Measurements from ENCODE around the gene LCE3C. TPM values are rescaled to one million over a fixed set of nuclear protein-coding genes. Genes with fewer than 3 reads are reported as not detected.

The LCE3C gene
- total and polyA plus RNA-seq, 9 donors: not detected

DNA sequence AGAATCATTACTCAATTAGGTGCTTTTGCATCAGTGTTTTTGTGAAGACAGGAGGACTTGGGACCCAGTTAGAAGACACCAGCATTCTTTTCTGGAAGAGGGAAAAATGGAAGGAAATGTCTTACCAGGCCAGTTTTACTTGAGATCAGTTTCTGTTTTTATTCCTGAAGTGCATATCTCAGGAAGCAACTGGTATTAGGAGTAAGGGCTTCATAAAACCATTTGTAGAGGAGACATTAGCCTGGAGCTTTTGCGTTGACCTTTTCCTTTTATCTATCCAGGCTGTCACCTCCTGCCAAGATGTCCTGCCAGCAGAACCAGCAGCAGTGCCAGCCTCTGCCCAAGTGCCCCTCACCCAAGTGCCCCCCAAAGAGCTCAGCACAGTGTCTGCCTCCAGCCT, 13.5 kb downstream of the LCE3C start, which contains the start of gene LCE3B:
Gene LCE3B (plus strand): TSS at position 301 of the 400 bp plus-strand sequence. CDS start 0 bp downstream, at position 301.
- no peak within 1 kb of the TSS for H3K27ac ChIP-seq (ENCODE audit: low read length)
- H3K4me1 ChIP-seq (ENCODE audit: control insufficient read depth, insufficient read depth, low read length): no peaks in the 10 kb centered on the region
- DNase-seq: no peak
- H3K4me3 ChIP-seq (ENCODE audit: low read length): no peak within 1 kb of the TSS
- no peaks in the 10 kb centered on the region for H3K27me3 ChIP-seq (ENCODE audit: control insufficient read depth, insufficient read depth, low read length)
- H3K36me3 ChIP-seq (ENCODE audit: control insufficient read depth, insufficient read depth, low read length): no peaks in the 10 kb centered on the region
- WGBS (ENCODE audit: insufficient coverage): no CpG with 5 or more reads among the region's 1 CpG
- H3K9me3 ChIP-seq (replicated peaks; ENCODE audit: control insufficient read depth, low read depth, low read length): peaks cover 23% of the 10 kb centered on the region

DNA sequence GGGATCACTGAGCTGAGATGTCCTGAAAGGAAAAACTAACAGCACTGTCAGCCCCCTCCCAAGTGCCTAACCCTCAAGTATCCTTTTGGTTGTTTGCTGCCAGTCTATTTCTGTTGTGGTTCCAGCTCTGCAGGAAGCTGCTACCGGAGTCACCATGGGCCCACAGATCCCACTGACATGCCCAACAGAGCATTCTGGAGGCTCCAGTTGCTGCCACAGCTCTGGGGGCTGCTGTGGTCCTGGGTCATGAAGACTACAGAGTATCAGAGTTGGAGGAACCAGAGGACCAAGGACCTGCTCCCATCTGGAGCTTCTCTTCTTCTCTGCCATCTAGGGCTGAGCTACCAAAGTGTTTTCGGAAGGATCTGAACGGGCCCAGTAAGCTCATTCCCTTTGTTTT, 22.0 kb downstream of the LCE3C start:
- no peaks in the 10 kb centered on the region for H3K36me3 ChIP-seq (ENCODE audit: control insufficient read depth, insufficient read depth, low read length)
- H3K4me3 ChIP-seq (ENCODE audit: low read length): no peak overlapping the region
- peaks cover 11% of the 10 kb centered on the region for H3K9me3 ChIP-seq (replicated peaks; ENCODE audit: control insufficient read depth, low read depth, low read length)
- H3K27ac ChIP-seq (ENCODE audit: low read length): no peak overlapping the region
- H3K4me1 ChIP-seq (ENCODE audit: control insufficient read depth, insufficient read depth, low read length): peaks cover 3% of the 10 kb centered on the region
- no peaks in the 10 kb centered on the region for H3K27me3 ChIP-seq (ENCODE audit: control insufficient read depth, insufficient read depth, low read length)
- WGBS (ENCODE audit: insufficient coverage): 56% methylated on average over 3 of the region's 3 CpGs
- DNase-seq: no peak

DNA sequence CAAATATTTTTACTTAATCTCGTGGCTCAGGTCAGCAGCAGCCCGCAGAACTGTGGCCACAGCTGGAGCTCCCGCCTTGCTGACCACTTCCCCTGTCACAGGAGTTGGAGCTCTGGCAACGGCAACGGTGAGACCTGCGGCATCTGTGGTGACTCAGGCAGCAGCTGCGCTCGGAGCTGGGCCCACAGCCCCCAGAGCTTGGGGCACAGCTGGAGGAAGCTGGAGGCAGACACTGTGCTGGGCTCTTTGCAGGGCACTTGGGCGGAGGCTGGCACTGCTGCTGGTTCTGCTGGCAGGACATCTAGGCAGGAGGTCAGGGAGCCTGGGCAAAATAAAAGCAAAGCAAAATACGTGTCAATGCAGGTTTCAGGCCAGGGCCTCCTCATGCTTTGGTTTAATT, 22.8 kb downstream of the LCE3C start, which contains the start of gene LCE3A:
Gene LCE3A (minus strand): TSS at position 301 of the 400 bp plus-strand sequence. CDS start 0 bp downstream, at position 301.
- Histone ChIP-seq H3K4me3 (ENCODE audit: low read length) (no peak within 1 kb of the TSS), H3K27ac (ENCODE audit: low read length) (no peak within 1 kb of the TSS), H3K9me3 (replicated peaks; ENCODE audit: control insufficient read depth, low read depth, low read length) (peaks cover 11% of the 10 kb centered on the region), H3K27me3 (ENCODE audit: control insufficient read depth, insufficient read depth, low read length) (no peaks in the 10 kb centered on the region), H3K4me1 (ENCODE audit: control insufficient read depth, insufficient read depth, low read length) (peaks cover 3% of the 10 kb centered on the region), H3K36me3 (ENCODE audit: control insufficient read depth, insufficient read depth, low read length) (no peaks in the 10 kb centered on the region)
- 57% methylated on average over 10 of the region's 10 CpGs for WGBS (ENCODE audit: insufficient coverage)
- DNase-seq: peak; percentile 57

DNA sequence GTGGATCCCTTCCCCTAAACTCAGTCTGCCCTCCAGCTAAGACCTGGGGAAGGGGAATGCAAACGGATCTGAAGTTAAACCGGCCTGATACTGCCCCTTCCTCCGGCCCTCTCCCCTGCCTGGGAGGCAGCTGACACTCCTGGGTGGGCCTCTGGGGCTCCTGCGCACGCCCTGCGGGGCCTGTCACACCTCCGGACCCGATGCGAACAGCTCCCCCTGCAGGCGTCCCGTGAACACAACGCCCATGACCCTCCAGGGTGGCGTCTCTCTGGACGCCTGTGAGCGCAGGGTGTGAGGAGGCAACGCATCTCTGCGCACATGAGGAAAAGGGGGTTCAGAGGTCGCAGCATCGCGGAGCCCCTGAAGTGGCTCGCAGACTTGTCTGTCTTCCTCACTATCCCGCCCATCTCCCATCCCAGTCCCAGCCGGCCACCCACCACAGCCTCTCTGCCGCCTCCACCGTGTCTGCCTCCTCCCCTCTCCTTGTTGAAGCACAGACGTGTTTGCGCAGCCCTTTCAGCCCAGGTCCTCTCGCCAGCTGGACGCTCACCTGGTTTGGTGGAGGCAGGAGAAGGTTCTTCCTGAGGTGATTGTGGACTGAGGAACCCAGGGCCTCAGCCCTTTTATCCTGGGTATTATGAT, 23.3 kb downstream of the LCE3C start:
- Histone ChIP-seq H3K4me1 (ENCODE audit: control insufficient read depth, insufficient read depth, low read length) (peaks cover 3% of the 10 kb centered on the region), H3K4me3 (ENCODE audit: low read length) (no peak overlapping the region), H3K9me3 (replicated peaks; ENCODE audit: control insufficient read depth, low read depth, low read length) (peaks cover 10% of the 10 kb centered on the region), H3K36me3 (ENCODE audit: control insufficient read depth, insufficient read depth, low read length) (no peaks in the 10 kb centered on the region), H3K27me3 (ENCODE audit: control insufficient read depth, insufficient read depth, low read length) (no peaks in the 10 kb centered on the region), H3K27ac (ENCODE audit: low read length) (no peak overlapping the region)
- WGBS (ENCODE audit: insufficient coverage): 8% methylated on average over 16 of the region's 29 CpGs
- no peak for DNase-seq

DNA sequence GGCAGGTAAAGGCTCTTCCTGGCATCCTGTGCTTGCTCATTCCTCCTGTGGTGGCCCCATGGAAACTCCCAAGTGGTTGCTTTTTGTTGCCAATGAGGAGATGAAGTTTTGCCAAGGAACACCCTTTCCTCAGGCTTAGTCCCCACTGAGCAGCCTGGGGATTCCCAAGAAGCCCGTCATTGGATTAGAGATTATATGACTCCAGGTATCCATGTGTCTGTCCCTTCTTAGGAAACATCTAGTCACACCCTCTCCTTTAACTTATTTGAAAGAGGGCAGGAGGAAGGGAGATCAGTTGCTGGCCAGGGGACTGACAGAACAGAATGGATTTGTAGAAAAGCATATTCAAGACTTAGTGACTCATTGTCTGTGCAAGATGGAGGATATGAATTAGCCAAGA, 26.7 kb downstream of the LCE3C start:
- DNase-seq: no peak
- no CpG with 5 or more reads among the region's 1 CpG for WGBS (ENCODE audit: insufficient coverage)
- no peaks in the 10 kb centered on the region for H3K27me3 ChIP-seq (ENCODE audit: control insufficient read depth, insufficient read depth, low read length)

DNA sequence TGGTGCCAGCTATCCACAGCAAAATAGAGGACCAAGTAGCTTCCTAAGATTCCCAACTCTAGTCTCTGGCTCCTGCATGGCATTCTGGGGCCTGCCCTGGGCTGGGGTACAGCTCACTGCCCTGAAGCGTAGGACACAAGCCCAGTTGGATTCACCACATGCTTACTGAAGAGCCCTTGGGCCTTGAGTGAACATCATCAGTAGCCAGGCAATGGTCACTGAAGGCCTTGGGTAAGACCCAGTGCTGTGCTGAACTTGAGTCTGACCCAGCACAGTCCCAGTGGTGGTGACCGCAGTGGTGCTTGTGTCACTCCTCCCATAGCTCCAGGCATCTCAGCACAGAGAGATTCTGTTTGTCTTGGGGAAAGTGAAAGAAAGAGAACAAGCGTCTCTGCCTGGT, 30.6 kb downstream of the LCE3C start:
- WGBS (ENCODE audit: insufficient coverage): 88% methylated on average over 1 of the region's 3 CpGs
- H3K4me3 ChIP-seq (ENCODE audit: low read length): no peak overlapping the region
- DNase-seq: no peak
- no peaks in the 10 kb centered on the region for H3K4me1 ChIP-seq (ENCODE audit: control insufficient read depth, insufficient read depth, low read length)
- peaks cover 12% of the 10 kb centered on the region for H3K9me3 ChIP-seq (replicated peaks; ENCODE audit: control insufficient read depth, low read depth, low read length)
- H3K27me3 ChIP-seq (ENCODE audit: control insufficient read depth, insufficient read depth, low read length): no peaks in the 10 kb centered on the region
- H3K27ac ChIP-seq (ENCODE audit: low read length): no peak overlapping the region
- no peaks in the 10 kb centered on the region for H3K36me3 ChIP-seq (ENCODE audit: control insufficient read depth, insufficient read depth, low read length)

More for the DNA sequence above, 26.7 kb downstream of the LCE3C start:
- Histone ChIP-seq H3K4me1 (ENCODE audit: control insufficient read depth, insufficient read depth, low read length) (peaks cover 3% of the 10 kb centered on the region), H3K9me3 (replicated peaks; ENCODE audit: control insufficient read depth, low read depth, low read length) (peaks cover 12% of the 10 kb centered on the region), H3K27ac (ENCODE audit: low read length) (no peak overlapping the region), H3K36me3 (ENCODE audit: control insufficient read depth, insufficient read depth, low read length) (no peaks in the 10 kb centered on the region), H3K4me3 (ENCODE audit: low read length) (no peak overlapping the region)

DNA sequence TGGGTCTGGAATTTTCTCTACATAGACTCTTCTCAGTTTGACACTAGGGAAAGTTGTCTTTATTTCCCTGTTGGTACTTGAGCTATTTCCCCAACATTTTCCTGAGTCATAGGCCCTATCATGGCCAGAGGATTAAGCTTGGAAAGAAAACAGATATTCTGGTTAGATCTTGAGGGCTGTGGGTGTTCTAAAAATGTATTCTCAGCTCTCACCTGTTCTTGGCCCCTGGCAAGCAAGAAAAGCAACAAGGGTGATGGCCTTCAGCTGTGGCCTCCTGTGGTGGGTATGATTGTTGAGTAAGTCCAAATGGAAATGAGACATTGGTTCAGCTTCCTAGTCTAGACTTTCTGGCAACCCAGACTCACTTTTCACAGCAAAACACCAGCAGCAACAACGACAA, 40.3 kb downstream of the LCE3C start:
- no peak for DNase-seq
- H3K27me3 ChIP-seq (ENCODE audit: control insufficient read depth, insufficient read depth, low read length): no peaks in the 10 kb centered on the region
- no peaks in the 10 kb centered on the region for H3K4me1 ChIP-seq (ENCODE audit: control insufficient read depth, insufficient read depth, low read length)
- peaks cover 5% of the 10 kb centered on the region for H3K9me3 ChIP-seq (replicated peaks; ENCODE audit: control insufficient read depth, low read depth, low read length)
- no peak overlapping the region for H3K27ac ChIP-seq (ENCODE audit: low read length)
- no peak overlapping the region for H3K4me3 ChIP-seq (ENCODE audit: low read length)
- WGBS (ENCODE audit: insufficient coverage): no CpG with 5 or more reads among the region's 1 CpG
- H3K36me3 ChIP-seq (ENCODE audit: control insufficient read depth, insufficient read depth, low read length): no peaks in the 10 kb centered on the region

DNA sequence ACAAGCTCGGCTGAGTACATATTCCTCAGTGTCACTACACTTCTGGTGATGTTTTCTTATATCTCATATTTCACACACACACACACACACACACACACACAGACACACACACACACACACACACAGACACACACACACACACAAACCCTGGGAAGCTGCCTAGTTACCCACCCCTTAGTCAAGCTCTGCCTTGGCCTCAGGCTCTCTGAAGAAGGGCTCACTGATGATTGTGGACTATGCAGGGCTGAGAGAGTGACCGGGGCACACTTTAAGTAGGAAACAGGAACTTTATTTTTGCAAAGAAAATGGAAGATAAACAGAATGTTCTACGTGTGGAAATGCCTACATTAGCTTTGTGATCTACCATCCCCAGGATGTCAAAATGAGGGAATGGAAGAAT, 43.9 kb downstream of the LCE3C start:
- H3K36me3 ChIP-seq (ENCODE audit: control insufficient read depth, insufficient read depth, low read length): no peaks in the 10 kb centered on the region
- H3K4me3 ChIP-seq (ENCODE audit: low read length): no peak overlapping the region
- no peak overlapping the region for H3K27ac ChIP-seq (ENCODE audit: low read length)
- no peaks in the 10 kb centered on the region for H3K27me3 ChIP-seq (ENCODE audit: control insufficient read depth, insufficient read depth, low read length)
- 70% methylated on average over 2 of the region's 3 CpGs for WGBS (ENCODE audit: insufficient coverage)
- no peaks in the 10 kb centered on the region for H3K4me1 ChIP-seq (ENCODE audit: control insufficient read depth, insufficient read depth, low read length)
- H3K9me3 ChIP-seq (replicated peaks; ENCODE audit: control insufficient read depth, low read depth, low read length): peaks cover 5% of the 10 kb centered on the region
- no peak for DNase-seq

DNA sequence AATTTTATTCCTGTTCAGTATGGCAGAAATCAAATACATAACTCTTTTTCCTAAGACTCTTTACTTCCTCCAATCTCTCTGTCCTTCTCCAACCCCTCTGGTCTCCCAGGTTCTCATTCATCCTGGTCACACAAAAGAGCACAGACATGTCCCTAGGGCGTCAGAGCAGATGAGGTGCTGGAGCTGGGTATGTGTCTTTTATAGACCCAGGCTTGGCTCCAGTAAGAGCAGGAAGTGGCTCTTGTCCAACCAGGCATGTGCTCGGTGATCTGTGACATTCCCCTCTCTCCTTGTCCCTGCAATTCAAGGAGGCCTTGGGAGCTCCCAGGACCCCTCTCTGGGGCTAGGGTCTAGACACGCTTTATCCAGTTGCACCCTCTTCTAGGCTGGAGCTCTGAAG, 45.1 kb downstream of the LCE3C start:
- WGBS (ENCODE audit: insufficient coverage): 17% methylated on average over 1 of the region's 3 CpGs
- no peaks in the 10 kb centered on the region for H3K4me1 ChIP-seq (ENCODE audit: control insufficient read depth, insufficient read depth, low read length)
- H3K9me3 ChIP-seq (replicated peaks; ENCODE audit: control insufficient read depth, low read depth, low read length): peaks cover 4% of the 10 kb centered on the region
- H3K4me3 ChIP-seq (ENCODE audit: low read length): no peak overlapping the region
- no peaks in the 10 kb centered on the region for H3K27me3 ChIP-seq (ENCODE audit: control insufficient read depth, insufficient read depth, low read length)
- DNase-seq: no peak
- H3K36me3 ChIP-seq (ENCODE audit: control insufficient read depth, insufficient read depth, low read length): no peaks in the 10 kb centered on the region
- H3K27ac ChIP-seq (ENCODE audit: low read length): no peak overlapping the region

DNA sequence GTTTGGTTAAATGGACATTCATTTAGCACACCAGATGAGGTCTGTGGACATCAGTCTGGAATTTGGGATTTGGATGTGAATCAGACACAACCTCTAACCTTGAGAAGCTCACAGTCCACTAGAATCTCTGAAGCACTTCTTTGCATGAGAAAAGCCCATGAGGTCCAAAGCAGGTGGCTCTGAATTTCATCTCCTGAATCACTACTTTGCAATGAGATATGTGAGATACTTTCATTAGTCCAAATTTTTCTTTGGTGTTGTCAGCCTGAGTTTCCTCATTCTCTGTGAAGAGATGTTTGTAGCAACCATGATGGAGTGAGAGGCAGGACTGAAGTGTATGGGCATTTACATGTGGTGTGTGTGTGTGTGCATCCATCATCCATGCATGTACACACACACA, 46.6 kb downstream of the LCE3C start:
- Histone ChIP-seq H3K36me3 (ENCODE audit: control insufficient read depth, insufficient read depth, low read length) (no peaks in the 10 kb centered on the region), H3K4me3 (ENCODE audit: low read length) (no peak overlapping the region), H3K27ac (ENCODE audit: low read length) (no peak overlapping the region), H3K27me3 (ENCODE audit: control insufficient read depth, insufficient read depth, low read length) (no peaks in the 10 kb centered on the region), H3K9me3 (replicated peaks; ENCODE audit: control insufficient read depth, low read depth, low read length) (no peaks in the 10 kb centered on the region), H3K4me1 (ENCODE audit: control insufficient read depth, insufficient read depth, low read length) (no peaks in the 10 kb centered on the region)
- DNase-seq: no peak

Data from muscle of leg (tissue), 11 donors.